Breast epithelium (tissue), 4 donors: Measurements from ENCODE around the gene CIB4. TPM values are rescaled to one million over a fixed set of nuclear protein-coding genes. Genes with fewer than 3 reads are reported as not detected.

Experiments
- DNase-seq, 2 donors: peaks; one replicate each; pipeline ENCODE4 v3.0.0-alpha.2; 2019; ENCODE audit warnings: low spot score in 2 of 2
- H3K27ac ChIP-seq, 2 donors: fragments of 200-600 bp; sonication (generic) in 1 of 2; one replicate each; pipeline ENCODE4 v1.5.1; 2016 to 2019; ENCODE audit warnings: mild to moderate bottlenecking in 1 of 2
- H3K27me3 ChIP-seq, 2 donors: fragments of 200-600 bp; sonication (generic) in 1 of 2; one replicate each; pipeline versions ENCODE4 v1.5.1 to v1.6.0; 2017 to 2019; ENCODE audit warnings: control low read depth in 1 of 2, mild to moderate bottlenecking in 1 of 2
- H3K36me3 ChIP-seq: fragments of 200-600 bp; one replicate; pipeline ENCODE4 v1.5.1; 2019
- H3K4me1 ChIP-seq, 2 donors: fragments of 200-600 bp; sonication (generic); one replicate each; pipeline ENCODE4 v1.5.1; 2016 to 2019; ENCODE audit warnings: control low read depth in 1 of 2
- H3K4me3 ChIP-seq, 3 donors: fragments of 200-600 bp; sonication (generic); 1 replicate in 2 of 3; 2 replicates in 1 of 3; pipeline ENCODE4 v1.5.1; 2016 to 2019; ENCODE audit warnings: mild to moderate bottlenecking in 3 of 3, moderate library complexity in 2 of 3
- H3K9me3 ChIP-seq, 2 donors: fragments of 200-600 bp; sonication (generic) in 1 of 2; one replicate each; pipeline ENCODE4 v1.5.1; 2016 to 2019; ENCODE audit warnings: control low read depth in 1 of 2
- POLR2A ChIP-seq: fragments of 450-650 bp; IDR thresholded peaks from one replicate; pipeline ENCODE4 v1.6.1; 2016; ENCODE audit warnings: antibody characterized with exemption, mild to moderate bottlenecking, moderate library complexity
- POLR2AphosphoS5 ChIP-seq, 3 donors: sonication (generic); formaldehyde crosslinking; IDR thresholded peaks; one replicate each; pipeline ENCODE4 v1.6.1; 2017; ENCODE audit warnings: antibody characterized with exemption in 3 of 3
- intact Hi-C: fragments of 100-400 bp; cut with DNase I; formaldehyde crosslinking; loops from one replicate; pipeline ENCODE4 v1.15.1; 2023; ENCODE audit warnings: low total_unique reads
- total RNA-seq, 3 donors: library from RNA; depleted of rRNA; stranded (reverse); fragments of >200 nt; gene quantifications; one replicate each; pipeline ENCODE4 v1.1.0, GENCODE V29; 2016
- TF ChIP-seq, protein P1 (sequence below), 3 donors: fragments of 450-650 bp; IDR thresholded peaks; one replicate each; pipeline ENCODE4 v1.5.1; 2016 to 2017; ENCODE audit warnings: antibody characterized with exemption in 3 of 3, mild to moderate bottlenecking in 3 of 3, moderate library complexity in 3 of 3

The CIB4 gene
- total RNA-seq, result not detected

GRCh38 chr2:26640781-26641564 is at the start of gene CIB4:
Gene CIB4 (minus strand): TSS chr2:26641366. CDS start chr2:26641314, 52 bp downstream.
- Histone ChIP-seq H3K36me3 (no peaks in the 10 kb centered on the region), H3K9me3 (no peaks in the 10 kb centered on the region), H3K27me3 (no peaks in the 10 kb centered on the region), H3K4me1 (no peaks in the 10 kb centered on the region), H3K4me3 (no peak within 1 kb of the TSS), H3K27ac (no peak within 1 kb of the TSS)
- peak in 1 of 2 donors; percentile 69 for DNase-seq
- no peak for TF ChIP-seq POLR2AphosphoS5 (IDR thresholded peaks at IDR 0.05)
- TF ChIP-seq, protein P1, sequence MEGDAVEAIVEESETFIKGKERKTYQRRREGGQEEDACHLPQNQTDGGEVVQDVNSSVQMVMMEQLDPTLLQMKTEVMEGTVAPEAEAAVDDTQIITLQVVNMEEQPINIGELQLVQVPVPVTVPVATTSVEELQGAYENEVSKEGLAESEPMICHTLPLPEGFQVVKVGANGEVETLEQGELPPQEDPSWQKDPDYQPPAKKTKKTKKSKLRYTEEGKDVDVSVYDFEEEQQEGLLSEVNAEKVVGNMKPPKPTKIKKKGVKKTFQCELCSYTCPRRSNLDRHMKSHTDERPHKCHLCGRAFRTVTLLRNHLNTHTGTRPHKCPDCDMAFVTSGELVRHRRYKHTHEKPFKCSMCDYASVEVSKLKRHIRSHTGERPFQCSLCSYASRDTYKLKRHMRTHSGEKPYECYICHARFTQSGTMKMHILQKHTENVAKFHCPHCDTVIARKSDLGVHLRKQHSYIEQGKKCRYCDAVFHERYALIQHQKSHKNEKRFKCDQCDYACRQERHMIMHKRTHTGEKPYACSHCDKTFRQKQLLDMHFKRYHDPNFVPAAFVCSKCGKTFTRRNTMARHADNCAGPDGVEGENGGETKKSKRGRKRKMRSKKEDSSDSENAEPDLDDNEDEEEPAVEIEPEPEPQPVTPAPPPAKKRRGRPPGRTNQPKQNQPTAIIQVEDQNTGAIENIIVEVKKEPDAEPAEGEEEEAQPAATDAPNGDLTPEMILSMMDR (IDR thresholded peaks at IDR 0.05), result no peak
- TF ChIP-seq POLR2A, result no peak
- intact Hi-C loops, result no loop called here

DNA sequence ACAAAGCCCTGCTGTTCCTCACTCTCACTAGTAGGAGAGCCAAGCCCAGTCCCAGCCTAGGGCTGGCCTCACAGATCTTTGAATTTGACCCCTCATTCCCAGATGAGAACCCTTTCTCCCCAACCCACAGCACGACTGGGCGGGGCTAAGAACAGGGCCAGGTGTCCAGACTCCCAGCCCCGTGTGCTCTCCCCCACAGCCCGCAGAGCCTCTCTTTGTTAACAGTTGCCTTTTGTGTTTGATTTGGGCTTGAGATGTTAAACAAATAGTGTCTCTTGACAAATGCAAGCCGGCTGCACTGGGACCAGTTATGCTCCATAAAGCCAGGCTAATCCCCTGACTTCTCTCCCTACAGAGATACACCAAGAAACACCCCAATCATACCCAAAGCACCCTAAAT is 46.6 kb upstream of the CIB4 start:
- no peak overlapping the region for H3K27ac ChIP-seq
- DNase-seq, result no peak
- TF ChIP-seq POLR2AphosphoS5 (IDR thresholded peaks at IDR 0.05) (no peak), POLR2A (no peak)
- TF ChIP-seq, protein P1 (IDR thresholded peaks at IDR 0.05), result no peak
- H3K4me1 ChIP-seq, result peaks cover 0 to under 1% of the 10 kb centered on the region in 2 donors
- no peaks in the 10 kb centered on the region for H3K36me3 ChIP-seq
- no peak overlapping the region for H3K4me3 ChIP-seq
- H3K9me3 ChIP-seq, result no peaks in the 10 kb centered on the region
- H3K27me3 ChIP-seq, result peaks cover 0 to 9% of the 10 kb centered on the region in 2 donors
- intact Hi-C loops, result no loop called here

DNA sequence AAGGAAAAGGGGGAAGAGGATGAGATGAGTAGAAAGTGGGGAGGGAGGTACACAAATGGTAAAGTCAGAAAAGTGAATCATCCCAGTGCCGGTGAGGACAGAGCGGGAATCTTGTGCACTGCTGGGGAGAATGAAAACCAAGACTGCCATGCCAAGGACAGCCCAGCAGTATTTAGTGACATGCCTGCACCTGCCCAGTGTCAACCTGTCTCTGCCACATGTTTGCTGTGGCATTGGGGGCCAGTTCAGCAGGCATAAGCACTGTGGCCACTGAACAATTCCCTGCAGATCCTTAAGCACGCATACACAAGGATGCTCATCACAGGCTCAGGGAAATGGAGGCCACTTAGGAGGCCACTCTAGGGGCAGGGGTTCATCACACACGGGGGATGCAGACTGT is 46.2 kb upstream of the CIB4 start:
- no peaks in the 10 kb centered on the region for H3K4me1 ChIP-seq
- H3K36me3 ChIP-seq, result no peaks in the 10 kb centered on the region
- H3K27me3 ChIP-seq, result peaks cover 0 to 9% of the 10 kb centered on the region in 2 donors
- intact Hi-C loops, result no loop called here
- no peak overlapping the region for H3K4me3 ChIP-seq
- H3K27ac ChIP-seq, result no peak overlapping the region
- no peak for TF ChIP-seq POLR2A
- TF ChIP-seq POLR2AphosphoS5 (IDR thresholded peaks at IDR 0.05), result no peak
- TF ChIP-seq, protein P1 (IDR thresholded peaks at IDR 0.05), result no peak
- DNase-seq, result peak in 1 of 2 donors; percentile 46
- H3K9me3 ChIP-seq, result no peaks in the 10 kb centered on the region

GRCh38 chr2:26685989-26686839 is 45.0 kb upstream of the CIB4 start:
- DNase-seq, result no peak
- H3K4me3 ChIP-seq, result no peak overlapping the region
- H3K27ac ChIP-seq, result no peak overlapping the region
- H3K36me3 ChIP-seq, result no peaks in the 10 kb centered on the region
- peaks cover 0 to 3% of the 10 kb centered on the region in 2 donors for H3K27me3 ChIP-seq
- H3K4me1 ChIP-seq, result no peaks in the 10 kb centered on the region
- intact Hi-C loops, result no loop called here
- no peaks in the 10 kb centered on the region for H3K9me3 ChIP-seq
- TF ChIP-seq, protein P1 (IDR thresholded peaks at IDR 0.05), result no peak

DNA sequence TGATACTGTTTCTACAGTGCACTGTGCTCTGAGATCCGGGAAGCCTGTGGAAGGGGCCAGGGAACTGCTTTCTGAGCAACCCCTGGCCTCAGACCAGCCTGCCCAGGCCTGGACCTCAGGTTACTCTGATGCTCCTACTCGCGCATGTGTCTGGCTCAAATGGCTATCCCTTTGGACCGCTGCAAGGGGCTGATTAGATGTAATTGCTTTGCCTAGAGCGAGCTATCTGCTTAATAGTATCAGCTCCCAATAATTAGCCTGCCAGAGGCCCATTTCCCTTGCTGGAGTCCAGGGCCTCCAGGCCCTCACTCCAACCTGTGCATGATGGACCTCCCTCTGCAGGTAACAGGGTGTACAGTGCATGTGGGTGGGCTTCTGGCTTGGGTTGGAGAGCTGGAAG is 44.2 kb upstream of the CIB4 start:
- Histone ChIP-seq H3K9me3 (no peaks in the 10 kb centered on the region), H3K4me3 (no peak overlapping the region), H3K27me3 (peaks cover 0 to 3% of the 10 kb centered on the region in 2 donors), H3K4me1 (no peaks in the 10 kb centered on the region), H3K27ac (no peak overlapping the region), H3K36me3 (no peaks in the 10 kb centered on the region)
- no peak for TF ChIP-seq POLR2A
- TF ChIP-seq POLR2AphosphoS5 (IDR thresholded peaks at IDR 0.05), result no peak
- TF ChIP-seq, protein P1 (IDR thresholded peaks at IDR 0.05), result no peak
- intact Hi-C loops, result no loop called here
- no peak for DNase-seq
